GM19438 (cell line): ENCODE results near the gene RFX5.

Source experiments
- ATAC-seq: cut with Tn5 transposase; IDR thresholded peaks from one replicate; pipeline ENCODE4 v1.9.1; 2021; ENCODE audit warnings: low read depth; ENCODE audit not compliant: unreplicated experiment

RFX5 gene

GRCh38 chr1:151325646-151326429 is 21.2 kb downstream of the RFX5 start:
- no peak for ATAC-seq

- ATAC-seq = no peak
Observed at GRCh38 chr1:151325231-151325630, 21.8 kb downstream of the RFX5 start.

GRCh38 chr1:151324390-151324930 is 22.6 kb downstream of the RFX5 start:
- ATAC-seq = no peak

- ATAC-seq = no peak
Observed at GRCh38 chr1:151318975-151319374, 28.1 kb downstream of the RFX5 start.

GRCh38 chr1:151315565-151316235 is 31.4 kb downstream of the RFX5 start:
- no peak for ATAC-seq

- ATAC-seq = no peak
Observed at GRCh38 chr1:151314137-151314875, 32.7 kb downstream of the RFX5 start.

- no peak for ATAC-seq
Observed at GRCh38 chr1:151313501-151313900, 33.6 kb downstream of the RFX5 start.

GRCh38 chr1:151312826-151313225 is 34.2 kb downstream of the RFX5 start:
- no peak for ATAC-seq

- ATAC-seq = no peak
Observed at GRCh38 chr1:151312411-151312810, 34.6 kb downstream of the RFX5 start.

GRCh38 chr1:151311589-151312331 is 35.3 kb downstream of the RFX5 start:
- no peak for ATAC-seq

GRCh38 chr1:151311011-151311410 is 36.0 kb downstream of the RFX5 start:
- ATAC-seq = no peak

GRCh38 chr1:151309811-151310323 is 37.2 kb downstream of the RFX5 start:
- ATAC-seq = no peak

GRCh38 chr1:151294742-151295462 is 52.1 kb downstream of the RFX5 start:
- ATAC-seq = no peak

- ATAC-seq = no peak
Observed at GRCh38 chr1:151293093-151293492, 54.0 kb downstream of the RFX5 start.

GRCh38 chr1:151292207-151293030 is 54.6 kb downstream of the RFX5 start:
- ATAC-seq = no peak

- no peak for ATAC-seq
Observed at GRCh38 chr1:151290709-151291303, 56.2 kb downstream of the RFX5 start.
